HEK293T (cell line): ENCODE results near the gene COX6A1.

Experiments
- BHLHE40 ChIP-seq: fragments of 450-650 bp; IDR thresholded peaks from 2 replicates; pipeline ENCODE4 v1.6.1; 2016; ENCODE audit warnings: mild to moderate bottlenecking, moderate library complexity, borderline replicate concordance
- CTBP1 ChIP-seq: fragments of 450-650 bp; IDR thresholded peaks from 2 replicates; pipeline ENCODE4 v1.6.1; 2016; ENCODE audit warnings: borderline replicate concordance
- ELF4 ChIP-seq: fragments of 450-650 bp; IDR thresholded peaks from 2 replicates; pipeline ENCODE4 v1.6.1; 2017; ENCODE audit warnings: antibody characterized with exemption
- FOXK2 ChIP-seq: fragments of 450-650 bp; IDR thresholded peaks from 2 replicates; pipeline ENCODE4 v1.6.1; 2016; ENCODE audit warnings: mild to moderate bottlenecking
- FOXM1 ChIP-seq: fragments of 450-650 bp; IDR thresholded peaks from 2 replicates; pipeline ENCODE4 v1.6.1; 2017; ENCODE audit warnings: mild to moderate bottlenecking, borderline replicate concordance
- HDGF ChIP-seq: fragments of 450-650 bp; IDR thresholded peaks from 2 replicates; pipeline ENCODE4 v1.6.1; 2017; ENCODE audit warnings: antibody characterized with exemption, borderline replicate concordance
- LEF1 ChIP-seq: fragments of 450-650 bp; IDR thresholded peaks from 2 replicates; pipeline ENCODE4 v1.6.1; 2017; ENCODE audit warnings: mild to moderate bottlenecking, borderline replicate concordance
- SP1 ChIP-seq: fragments of 450-650 bp; IDR thresholded peaks from 2 replicates; pipeline ENCODE4 v1.6.1; 2017
- SUZ12 ChIP-seq: fragments of 450-650 bp; IDR thresholded peaks from 2 replicates; pipeline ENCODE4 v1.6.1; 2016; ENCODE audit warnings: mild to moderate bottlenecking
- TARDBP ChIP-seq: fragments of 450-650 bp; IDR thresholded peaks from 2 replicates; pipeline ENCODE4 v1.6.1; 2016
- ZNF384 ChIP-seq: fragments of 450-650 bp; IDR thresholded peaks from 2 replicates; pipeline ENCODE4 v1.6.1; 2016
- TF ChIP-seq, protein P1 (sequence below): fragments of 450-650 bp; IDR thresholded peaks from 2 replicates; pipeline ENCODE4 v1.6.1; 2016

DNA sequence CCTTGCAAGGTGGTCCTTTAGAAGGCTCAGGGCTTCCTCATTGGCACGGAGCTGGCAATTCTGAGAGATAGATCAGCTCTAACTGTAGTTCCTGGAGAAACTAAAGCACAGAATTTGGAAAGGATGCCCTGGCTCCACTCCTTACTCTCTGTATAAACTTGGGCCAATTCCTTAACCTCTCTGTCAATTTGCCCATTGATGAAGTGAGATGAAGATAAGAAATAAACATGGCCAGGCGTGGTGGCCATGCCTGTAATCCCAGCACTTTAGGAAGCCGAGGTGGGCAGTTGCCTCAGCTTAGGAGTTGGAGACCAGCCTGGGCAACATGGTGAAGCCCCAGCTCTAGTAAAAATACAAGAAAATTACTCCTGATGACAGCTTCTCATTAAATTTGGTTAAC lies 34.0 kb upstream of the COX6A1 start:
- TF ChIP-seq ZNF384 (no peak), SUZ12 (no peak), FOXK2 (no peak), BHLHE40 (no peak), TARDBP (no peak), HDGF (no peak), CTBP1 (no peak), FOXM1 (no peak), SP1 (no peak), LEF1 (no peak), ELF4 (no peak)
- TF ChIP-seq, protein P1, sequence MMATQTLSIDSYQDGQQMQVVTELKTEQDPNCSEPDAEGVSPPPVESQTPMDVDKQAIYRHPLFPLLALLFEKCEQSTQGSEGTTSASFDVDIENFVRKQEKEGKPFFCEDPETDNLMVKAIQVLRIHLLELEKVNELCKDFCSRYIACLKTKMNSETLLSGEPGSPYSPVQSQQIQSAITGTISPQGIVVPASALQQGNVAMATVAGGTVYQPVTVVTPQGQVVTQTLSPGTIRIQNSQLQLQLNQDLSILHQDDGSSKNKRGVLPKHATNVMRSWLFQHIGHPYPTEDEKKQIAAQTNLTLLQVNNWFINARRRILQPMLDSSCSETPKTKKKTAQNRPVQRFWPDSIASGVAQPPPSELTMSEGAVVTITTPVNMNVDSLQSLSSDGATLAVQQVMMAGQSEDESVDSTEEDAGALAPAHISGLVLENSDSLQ, result no peak
